Measurements from ENCODE around the gene SCARB2.

- TF ChIP-seq GATA2 (IDR thresholded peaks at IDR 0.05; ENCODE audit: low read depth, low read length) (no peak), GATA3 (IDR thresholded peaks at IDR 0.05; ENCODE audit: low read depth, low read length) (no peak)
Observed at GRCh38 chr4:76148142-76148865, 65.3 kb downstream of the SCARB2 start, which contains the start of gene NUP54.
